ENCODE results near the gene ARHGAP23. TPM values are rescaled to one million over a fixed set of nuclear protein-coding genes. Genes with fewer than 3 reads are reported as not detected.

The ARHGAP23 gene
- polyA plus RNA-seq, 3 donors: 0.03 to 0.21 (median 0.09) TPM

GRCh38 chr17:38538906-38539305, 110.6 kb downstream of the ARHGAP23 start:
- intact Hi-C loops (cut with micrococcal nuclease): no loop called here
- 93% methylated on average over 7 of the region's 9 CpGs for WGBS (ENCODE audit: insufficient coverage)
- Histone ChIP-seq H3K36me3 (replicated peaks in 1 of 2; ENCODE audit: control insufficient read depth in 1 of 2, insufficient read depth in 2 of 2, low read length in 2 of 2) (no peaks in the 10 kb centered on the region), H3K4me2 (replicated peaks; ENCODE audit: extremely low read depth, low read length, poor library complexity, severe bottlenecking) (no peak overlapping the region), H3K9me3 (replicated peaks in 1 of 2; ENCODE audit: control insufficient read depth in 1 of 2, insufficient read depth in 1 of 2, low read length in 2 of 2) (no peaks in the 10 kb centered on the region), H3K27me3 (ENCODE audit: control insufficient read depth in 2 of 2, insufficient read depth in 2 of 2, low read length in 2 of 2) (no peaks in the 10 kb centered on the region), H3K4me1 (ENCODE audit: control insufficient read depth in 1 of 2, insufficient read depth in 2 of 2, low read length in 2 of 2) (no peaks in the 10 kb centered on the region), H3K4me3 (replicated peaks in 1 of 3; ENCODE audit: low read depth in 2 of 3, low read length in 3 of 3) (no peak overlapping the region), H4K20me1 (ENCODE audit: insufficient read depth, low read length) (no peaks in the 10 kb centered on the region), H2AFZ (ENCODE audit: insufficient read depth, low read depth, low read length, poor library complexity, severe bottlenecking) (no peak overlapping the region), H3K27ac (ENCODE audit: low read depth in 1 of 2, low read length in 2 of 2) (no peak overlapping the region), H3K9ac (ENCODE audit: insufficient read depth, low read length, poor library complexity, severe bottlenecking) (no peak overlapping the region), H3K79me2 (ENCODE audit: insufficient read depth, low read length) (no peaks in the 10 kb centered on the region)
- Mint-ChIP-seq H3K27ac (no peak overlapping the region), H3K9me3 (peaks cover 0 to 2% (median 0%) of the 10 kb centered on the region in 7 donors), H3K4me3 (no peak overlapping the region), H3K27me3 (ENCODE audit: low read depth in 3 of 3) (peaks cover 8 to 26% (median 20%) of the 10 kb centered on the region in 3 donors), H3K36me3 (no peaks in the 10 kb centered on the region), H3K4me1 (no peaks in the 10 kb centered on the region)
- DNase-seq: no peak
- TF ChIP-seq CTCF (IDR thresholded peaks at IDR 0.05): no peak

GRCh38 chr17:38539386-38539785, 111.1 kb downstream of the ARHGAP23 start:
- Histone ChIP-seq H3K36me3 (replicated peaks in 1 of 2; ENCODE audit: control insufficient read depth in 1 of 2, insufficient read depth in 2 of 2, low read length in 2 of 2) (no peaks in the 10 kb centered on the region), H3K27me3 (ENCODE audit: control insufficient read depth in 2 of 2, insufficient read depth in 2 of 2, low read length in 2 of 2) (no peaks in the 10 kb centered on the region), H3K9me3 (replicated peaks in 1 of 2; ENCODE audit: control insufficient read depth in 1 of 2, insufficient read depth in 1 of 2, low read length in 2 of 2) (no peaks in the 10 kb centered on the region), H3K79me2 (ENCODE audit: insufficient read depth, low read length) (no peaks in the 10 kb centered on the region), H4K20me1 (ENCODE audit: insufficient read depth, low read length) (no peaks in the 10 kb centered on the region), H3K27ac (ENCODE audit: low read depth in 1 of 2, low read length in 2 of 2) (no peak overlapping the region), H3K4me1 (ENCODE audit: control insufficient read depth in 1 of 2, insufficient read depth in 2 of 2, low read length in 2 of 2) (no peaks in the 10 kb centered on the region), H3K4me2 (replicated peaks; ENCODE audit: extremely low read depth, low read length, poor library complexity, severe bottlenecking) (no peak overlapping the region), H2AFZ (ENCODE audit: insufficient read depth, low read depth, low read length, poor library complexity, severe bottlenecking) (no peak overlapping the region), H3K9ac (ENCODE audit: insufficient read depth, low read length, poor library complexity, severe bottlenecking) (no peak overlapping the region), H3K4me3 (replicated peaks in 1 of 3; ENCODE audit: low read depth in 2 of 3, low read length in 3 of 3) (no peak overlapping the region)
- Mint-ChIP-seq H3K4me3 (no peak overlapping the region), H3K4me1 (no peaks in the 10 kb centered on the region), H3K27me3 (ENCODE audit: low read depth in 3 of 3) (peaks cover 8 to 26% (median 19%) of the 10 kb centered on the region in 3 donors), H3K36me3 (no peaks in the 10 kb centered on the region), H3K27ac (no peak overlapping the region), H3K9me3 (peaks cover 0 to 2% (median 0%) of the 10 kb centered on the region in 7 donors)
- WGBS (ENCODE audit: insufficient coverage): 90% methylated on average over 7 of the region's 8 CpGs
- DNase-seq: no peak
- intact Hi-C loops (cut with micrococcal nuclease): no loop called here
- no peak for TF ChIP-seq CTCF (IDR thresholded peaks at IDR 0.05)
